ENCODE results near the gene MPV17L2. TPM values are rescaled to one million over a fixed set of nuclear protein-coding genes. Genes with fewer than 3 reads are reported as not detected.
"Not testable (repeated sequence)": the region's sequence is repeated elsewhere in the genome, so short reads cannot be mapped to it uniquely, and the experiment has no call there.

MPV17L2 gene
- polyA plus RNA-seq, 4 donors, result 6.0 to 25.9 (median 17.2) TPM

DNA sequence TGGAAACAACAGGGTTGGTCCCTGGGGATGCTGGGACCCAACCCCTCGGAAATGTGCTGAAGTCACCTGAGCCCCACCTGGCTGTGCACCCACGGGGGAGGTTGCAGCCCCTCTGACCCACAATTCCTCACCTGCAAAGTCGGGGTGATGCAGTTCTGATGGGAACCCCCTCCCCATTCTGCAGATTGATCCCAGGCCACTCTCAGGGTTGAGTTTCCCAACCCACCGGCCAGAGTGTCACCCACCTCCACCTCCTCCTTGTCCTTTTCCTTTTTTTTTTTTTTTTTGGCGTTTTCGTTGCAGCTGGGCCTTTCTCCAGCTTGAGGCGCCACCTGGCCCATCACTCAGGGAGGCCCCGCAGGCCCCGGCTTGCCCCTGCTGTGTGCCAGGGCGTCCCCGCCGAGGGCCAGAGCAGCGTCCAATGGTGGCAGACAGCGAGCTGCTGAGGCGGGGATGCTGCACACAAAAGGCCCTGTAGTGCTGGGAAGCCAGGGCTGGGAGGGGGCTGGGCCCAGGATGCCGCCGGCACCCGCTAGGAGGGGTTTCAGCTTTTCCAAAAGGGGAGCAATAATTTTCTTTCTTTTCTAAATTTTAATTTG, 35.5 kb upstream of the MPV17L2 start:
- FAIRE-seq (no peak), DNase-seq (no peak)
- peak overlapping the region in 2 of 3 donors; percentile 3 to 61 for H3K27ac ChIP-seq (ENCODE audit: low read depth in 1 of 3, low read length in 2 of 3)
- no peaks in the 10 kb centered on the region for H3K27me3 ChIP-seq (ENCODE audit: control insufficient read depth in 3 of 3, insufficient read depth in 3 of 3, low read length in 3 of 3)
- no peaks in the 10 kb centered on the region for H3K9me3 ChIP-seq (ENCODE audit: control insufficient read depth in 2 of 2, insufficient read depth in 1 of 2, low read depth in 1 of 2, low read length in 1 of 2)
- H3K4me3 ChIP-seq (ENCODE audit: low read depth in 1 of 3, low read length in 3 of 3), result no peak overlapping the region
- peaks cover 7 to 52% (median 14%) of the 10 kb centered on the region in 3 donors for H3K4me1 ChIP-seq (ENCODE audit: control insufficient read depth in 3 of 3, insufficient read depth in 2 of 3, low read depth in 1 of 3, low read length in 2 of 3)
- peaks cover 2 to 71% (median 5%) of the 10 kb centered on the region in 3 donors for H3K36me3 ChIP-seq (ENCODE audit: control insufficient read depth in 3 of 3, insufficient read depth in 2 of 3, low read depth in 1 of 3, low read length in 3 of 3)
- 17 to 43% (median 26%) methylated on average over 16 to 18 of the region's 18 CpGs for WGBS, 3 donors

DNA sequence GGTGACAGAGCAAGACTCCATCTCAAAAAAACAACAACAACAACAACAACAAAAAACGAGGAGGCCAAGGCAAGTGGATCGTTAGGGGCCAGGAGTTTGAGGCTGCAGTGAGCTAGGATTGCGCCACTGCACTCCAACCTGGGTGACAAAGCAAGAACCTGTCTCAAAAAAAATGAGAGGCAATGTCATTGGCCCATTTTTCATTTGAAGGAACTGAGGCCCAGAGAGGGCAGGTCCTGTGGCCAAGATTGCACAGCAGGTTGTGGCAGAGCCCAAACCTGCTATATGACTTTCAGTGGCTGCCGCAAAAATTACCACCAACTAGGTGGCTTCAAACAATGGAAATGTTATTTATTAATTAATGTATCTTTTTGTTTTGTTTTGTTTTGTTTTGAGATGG, 34.6 kb upstream of the MPV17L2 start:
- DNase-seq, result no peak
- 70 to 83% (median 76%) methylated on average over 4 of the region's 4 CpGs for WGBS, 3 donors
- Histone ChIP-seq H3K4me1 (ENCODE audit: control insufficient read depth in 3 of 3, insufficient read depth in 2 of 3, low read depth in 1 of 3, low read length in 2 of 3) (peaks cover 7 to 52% (median 14%) of the 10 kb centered on the region in 3 donors), H3K27ac (ENCODE audit: low read depth in 1 of 3, low read length in 2 of 3) (no peak overlapping the region), H3K4me3 (ENCODE audit: low read depth in 1 of 3, low read length in 3 of 3) (no peak overlapping the region), H3K36me3 (ENCODE audit: control insufficient read depth in 3 of 3, insufficient read depth in 2 of 3, low read depth in 1 of 3, low read length in 3 of 3) (peaks cover 4 to 80% (median 5%) of the 10 kb centered on the region in 3 donors), H3K27me3 (ENCODE audit: control insufficient read depth in 3 of 3, insufficient read depth in 3 of 3, low read length in 3 of 3) (no peaks in the 10 kb centered on the region), H3K9me3 (ENCODE audit: control insufficient read depth in 2 of 2, insufficient read depth in 1 of 2, low read depth in 1 of 2, low read length in 1 of 2) (no peaks in the 10 kb centered on the region)
- FAIRE-seq, result no peak

DNA sequence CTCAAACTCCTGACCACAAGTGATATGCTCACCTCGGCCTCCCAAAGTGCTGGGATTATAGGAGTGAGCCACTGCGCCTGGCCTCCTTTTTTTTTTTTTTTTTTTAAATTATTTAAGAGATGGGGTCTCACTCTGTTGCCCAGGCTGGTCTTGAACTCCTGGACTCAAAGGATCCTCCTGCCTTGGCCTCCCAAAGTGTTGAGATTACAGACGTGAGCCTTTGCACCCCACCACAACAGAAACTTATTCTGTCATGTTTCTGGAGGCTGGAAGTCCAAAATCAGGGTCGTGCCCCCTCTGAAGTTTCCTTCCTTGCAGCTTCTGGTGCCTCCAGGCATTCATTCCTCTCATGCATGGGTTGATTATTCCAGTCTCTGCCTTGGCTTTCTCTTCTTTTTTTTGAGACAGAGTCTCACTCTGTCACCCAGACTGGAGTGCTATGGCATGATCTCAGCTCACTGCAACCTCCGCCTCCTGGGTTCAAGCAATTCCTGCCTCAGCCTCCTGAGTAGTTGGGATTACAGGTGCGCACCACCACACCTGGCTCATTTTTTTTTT, 33.9 kb upstream of the MPV17L2 start:
- H3K27ac ChIP-seq (ENCODE audit: low read depth in 1 of 3, low read length in 2 of 3); FAIRE-seq; H3K4me3 ChIP-seq (ENCODE audit: low read depth in 1 of 3, low read length in 3 of 3); H3K9me3 ChIP-seq (ENCODE audit: control insufficient read depth in 2 of 2, insufficient read depth in 1 of 2, low read depth in 1 of 2, low read length in 1 of 2); DNase-seq; H3K27me3 ChIP-seq (ENCODE audit: control insufficient read depth in 3 of 3, insufficient read depth in 3 of 3, low read length in 3 of 3): not testable (repeated sequence)
- Histone ChIP-seq H3K36me3 (ENCODE audit: control insufficient read depth in 3 of 3, insufficient read depth in 2 of 3, low read depth in 1 of 3, low read length in 3 of 3) (peaks cover 4 to 87% (median 5%) of the 10 kb centered on the region in 3 donors), H3K4me1 (ENCODE audit: control insufficient read depth in 3 of 3, insufficient read depth in 2 of 3, low read depth in 1 of 3, low read length in 2 of 3) (peaks cover 7 to 49% (median 14%) of the 10 kb centered on the region in 3 donors)
- 88 to 90% (median 89%) methylated on average over 6 of the region's 6 CpGs for WGBS, 3 donors

DNA sequence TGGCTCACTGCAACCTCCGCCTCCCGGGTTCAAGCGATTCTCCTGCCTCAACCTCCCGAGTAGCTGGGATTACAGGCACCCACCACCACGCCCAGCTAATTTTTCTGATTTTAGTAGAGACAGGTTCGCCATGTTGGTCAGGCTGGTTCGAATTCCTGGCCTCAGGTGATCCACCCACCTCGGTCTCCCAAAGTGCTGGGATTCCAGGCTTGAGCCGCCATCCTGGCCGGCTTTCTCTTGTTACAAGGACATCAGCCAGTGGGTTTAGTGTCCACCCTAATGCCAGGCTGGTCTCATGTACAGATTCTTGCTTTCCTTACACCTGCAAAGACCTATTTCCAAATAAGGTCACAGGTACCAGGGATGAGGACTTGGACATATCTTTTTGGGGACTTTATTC, 33.2 kb upstream of the MPV17L2 start:
- peaks cover 4 to 91% (median 5%) of the 10 kb centered on the region in 3 donors for H3K36me3 ChIP-seq (ENCODE audit: control insufficient read depth in 3 of 3, insufficient read depth in 2 of 3, low read depth in 1 of 3, low read length in 3 of 3)
- H3K9me3 ChIP-seq (ENCODE audit: control insufficient read depth in 2 of 2, insufficient read depth in 1 of 2, low read depth in 1 of 2, low read length in 1 of 2), result no peaks in the 10 kb centered on the region
- DNase-seq (no peak), FAIRE-seq (no peak)
- 92 to 93% (median 92%) methylated on average over 8 to 10 of the region's 10 CpGs for WGBS, 3 donors
- H3K27me3 ChIP-seq (ENCODE audit: control insufficient read depth in 3 of 3, insufficient read depth in 3 of 3, low read length in 3 of 3), result no peaks in the 10 kb centered on the region
- H3K4me3 ChIP-seq (ENCODE audit: low read depth in 1 of 3, low read length in 3 of 3), result no peak overlapping the region
- no peak overlapping the region for H3K27ac ChIP-seq (ENCODE audit: low read depth in 1 of 3, low read length in 2 of 3)
- peaks cover 7 to 43% (median 11%) of the 10 kb centered on the region in 3 donors for H3K4me1 ChIP-seq (ENCODE audit: control insufficient read depth in 3 of 3, insufficient read depth in 2 of 3, low read depth in 1 of 3, low read length in 2 of 3)

DNA sequence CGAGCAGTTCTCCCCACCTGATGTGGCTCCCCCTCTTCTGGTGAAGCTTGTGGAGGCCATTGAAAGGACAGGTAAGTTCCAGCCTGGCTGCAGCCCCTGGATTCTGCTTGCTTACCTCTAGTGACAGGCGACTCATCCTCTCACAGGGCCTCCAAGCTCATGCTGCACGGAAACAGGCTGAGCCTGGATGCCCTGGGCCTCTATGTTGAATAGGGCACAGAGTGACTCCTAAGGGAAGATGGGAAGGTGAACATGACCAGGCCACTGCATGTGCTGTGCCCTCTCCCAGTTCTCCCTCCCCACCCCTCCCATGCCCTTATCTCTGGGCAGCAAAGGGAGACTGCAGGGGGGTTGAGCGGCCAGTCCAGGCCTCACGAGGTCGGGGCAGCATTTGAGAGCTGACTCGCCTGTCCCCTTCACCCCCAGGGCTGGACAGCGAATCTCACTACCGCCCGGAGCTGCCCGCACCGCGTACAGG, 32.5 kb upstream of the MPV17L2 start:
- peak overlapping the region in 1 of 3 donors; percentile 78 for H3K27ac ChIP-seq (ENCODE audit: low read depth in 1 of 3, low read length in 2 of 3)
- no peaks in the 10 kb centered on the region for H3K27me3 ChIP-seq (ENCODE audit: control insufficient read depth in 3 of 3, insufficient read depth in 3 of 3, low read length in 3 of 3)
- no peaks in the 10 kb centered on the region for H3K9me3 ChIP-seq (ENCODE audit: control insufficient read depth in 2 of 2, insufficient read depth in 1 of 2, low read depth in 1 of 2, low read length in 1 of 2)
- whole genome bisulfite sequencing, 3 donors, result 48 to 72% (median 60%) methylated on average over 12 to 13 of the region's 13 CpGs
- peaks cover 5 to 93% (median 5%) of the 10 kb centered on the region in 3 donors for H3K36me3 ChIP-seq (ENCODE audit: control insufficient read depth in 3 of 3, insufficient read depth in 2 of 3, low read depth in 1 of 3, low read length in 3 of 3)
- DNase-seq (no peak), FAIRE-seq (no peak)
- peak overlapping the region in 1 of 3 donors; percentile 42 for H3K4me3 ChIP-seq (ENCODE audit: low read depth in 1 of 3, low read length in 3 of 3)
- peaks cover 7 to 37% (median 11%) of the 10 kb centered on the region in 3 donors for H3K4me1 ChIP-seq (ENCODE audit: control insufficient read depth in 3 of 3, insufficient read depth in 2 of 3, low read depth in 1 of 3, low read length in 2 of 3)

DNA sequence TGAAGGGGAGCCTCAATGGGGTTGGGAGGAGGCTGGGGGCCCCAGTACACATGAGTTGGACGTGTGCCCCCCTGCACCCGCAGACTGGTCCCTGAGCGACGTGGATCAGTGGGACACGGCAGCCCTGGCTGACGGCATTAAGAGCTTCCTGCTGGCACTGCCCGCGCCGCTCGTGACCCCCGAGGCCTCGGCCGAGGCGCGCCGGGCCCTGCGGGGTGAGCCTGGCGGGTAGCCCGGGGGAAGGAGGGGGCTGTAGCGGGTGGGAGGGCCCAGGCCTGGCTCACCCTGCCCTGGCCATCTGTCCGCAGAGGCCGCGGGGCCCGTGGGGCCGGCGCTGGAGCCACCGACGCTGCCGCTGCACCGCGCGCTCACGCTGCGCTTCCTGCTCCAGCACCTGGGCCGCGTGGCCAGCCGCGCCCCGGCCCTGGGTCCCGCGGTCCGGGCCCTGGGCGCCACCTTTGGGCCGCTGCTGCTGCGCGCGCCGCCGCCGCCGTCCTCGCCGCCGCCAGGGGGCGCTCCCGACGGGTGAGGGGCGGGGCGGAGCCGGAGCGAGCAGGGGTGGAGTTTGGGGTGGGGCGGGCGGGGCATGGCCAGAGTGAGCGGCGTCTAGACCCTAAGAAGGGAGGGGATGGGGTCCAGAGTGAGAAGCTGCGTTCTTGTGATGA, 31.9 kb upstream of the MPV17L2 start:
- H3K4me3 ChIP-seq (ENCODE audit: low read depth in 1 of 3, low read length in 3 of 3), result peak overlapping the region in 1 of 3 donors; percentile 42
- H3K27ac ChIP-seq (ENCODE audit: low read depth in 1 of 3, low read length in 2 of 3), result peak overlapping the region in 1 of 3 donors; percentile 78

DNA sequence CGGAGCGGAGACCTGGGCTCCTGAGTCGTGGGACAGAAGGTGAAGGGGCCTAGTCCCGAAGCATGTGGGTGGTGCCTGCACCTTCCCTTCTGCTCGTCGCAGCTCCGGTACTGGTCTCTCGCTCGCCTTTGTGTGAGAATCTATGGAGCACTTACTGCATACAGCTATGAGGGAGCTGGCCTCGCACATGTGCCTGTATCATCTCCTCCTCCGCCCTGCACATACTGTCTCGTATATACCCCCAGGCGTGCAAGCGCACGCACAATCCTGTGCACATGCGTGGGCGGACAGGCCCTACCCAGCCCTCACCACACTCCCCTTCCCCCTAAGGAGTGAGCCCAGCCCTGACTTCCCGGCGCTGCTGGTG, 31.4 kb upstream of the MPV17L2 start:
- no peak overlapping the region for H3K27ac ChIP-seq (ENCODE audit: low read depth in 1 of 3, low read length in 2 of 3)
- 67 to 71% (median 68%) methylated on average over 19 of the region's 19 CpGs for WGBS, 3 donors
- H3K36me3 ChIP-seq (ENCODE audit: control insufficient read depth in 3 of 3, insufficient read depth in 2 of 3, low read depth in 1 of 3, low read length in 3 of 3), result peaks cover 9 to 94% (median 9%) of the 10 kb centered on the region in 3 donors
- no peaks in the 10 kb centered on the region for H3K27me3 ChIP-seq (ENCODE audit: control insufficient read depth in 3 of 3, insufficient read depth in 3 of 3, low read length in 3 of 3)
- peaks cover 7 to 28% (median 10%) of the 10 kb centered on the region in 3 donors for H3K4me1 ChIP-seq (ENCODE audit: control insufficient read depth in 3 of 3, insufficient read depth in 2 of 3, low read depth in 1 of 3, low read length in 2 of 3)
- H3K4me3 ChIP-seq (ENCODE audit: low read depth in 1 of 3, low read length in 3 of 3), result no peak overlapping the region
- H3K9me3 ChIP-seq (ENCODE audit: control insufficient read depth in 2 of 2, insufficient read depth in 1 of 2, low read depth in 1 of 2, low read length in 1 of 2), result no peaks in the 10 kb centered on the region
- FAIRE-seq (no peak), DNase-seq (no peak)

More for the DNA sequence above, 31.9 kb upstream of the MPV17L2 start:
- peaks cover 8 to 94% (median 9%) of the 10 kb centered on the region in 3 donors for H3K36me3 ChIP-seq (ENCODE audit: control insufficient read depth in 3 of 3, insufficient read depth in 2 of 3, low read depth in 1 of 3, low read length in 3 of 3)
- peaks cover 7 to 33% (median 11%) of the 10 kb centered on the region in 3 donors for H3K4me1 ChIP-seq (ENCODE audit: control insufficient read depth in 3 of 3, insufficient read depth in 2 of 3, low read depth in 1 of 3, low read length in 2 of 3)
- 1 to 4% (median 3%) methylated on average over 23 to 66 of the region's 66 CpGs for WGBS, 3 donors
- H3K9me3 ChIP-seq (ENCODE audit: control insufficient read depth in 2 of 2, insufficient read depth in 1 of 2, low read depth in 1 of 2, low read length in 1 of 2), result no peaks in the 10 kb centered on the region
- DNase-seq (peak; percentile 75 to 88), FAIRE-seq (no peak)
- H3K27me3 ChIP-seq (ENCODE audit: control insufficient read depth in 3 of 3, insufficient read depth in 3 of 3, low read length in 3 of 3), result no peaks in the 10 kb centered on the region

DNA sequence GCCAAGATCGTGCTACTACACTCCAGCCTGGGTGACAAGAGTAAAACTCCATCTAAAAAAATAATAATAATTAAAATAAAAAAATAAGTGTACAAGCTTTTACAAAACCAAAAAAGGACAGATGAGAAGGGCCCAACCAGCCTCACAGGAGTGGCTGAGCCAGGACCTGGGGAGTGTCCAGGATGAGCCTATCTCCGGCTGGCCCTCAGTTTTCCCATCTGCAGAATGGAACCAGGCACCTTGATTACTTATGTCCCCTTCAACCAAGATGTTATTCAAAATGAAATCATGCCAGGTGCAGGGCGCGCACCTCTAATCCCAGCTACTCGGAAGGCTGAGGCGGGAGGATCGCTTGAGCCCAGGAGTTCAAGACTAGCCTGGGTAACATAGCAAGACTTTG, 28.9 kb upstream of the MPV17L2 start:
- peaks cover 3 to 14% (median 7%) of the 10 kb centered on the region in 3 donors for H3K4me1 ChIP-seq (ENCODE audit: control insufficient read depth in 3 of 3, insufficient read depth in 2 of 3, low read depth in 1 of 3, low read length in 2 of 3)
- no peak overlapping the region for H3K4me3 ChIP-seq (ENCODE audit: low read depth in 1 of 3, low read length in 3 of 3)
- H3K9me3 ChIP-seq (ENCODE audit: control insufficient read depth in 2 of 2, insufficient read depth in 1 of 2, low read depth in 1 of 2, low read length in 1 of 2), result peaks cover 0 to 2% of the 10 kb centered on the region in 2 donors
- H3K36me3 ChIP-seq (ENCODE audit: control insufficient read depth in 3 of 3, insufficient read depth in 2 of 3, low read depth in 1 of 3, low read length in 3 of 3), result peaks cover 10 to 94% (median 12%) of the 10 kb centered on the region in 3 donors
- H3K27ac ChIP-seq (ENCODE audit: low read depth in 1 of 3, low read length in 2 of 3), result no peak overlapping the region
- no peak for DNase-seq
- FAIRE-seq, result no peak
- 96 to 100% (median 97%) methylated on average over 7 of the region's 7 CpGs for WGBS, 3 donors
- no peaks in the 10 kb centered on the region for H3K27me3 ChIP-seq (ENCODE audit: control insufficient read depth in 3 of 3, insufficient read depth in 3 of 3, low read length in 3 of 3)

All from small intestine (tissue), 7 donors.